Right lung (tissue), 10 donors: ENCODE data around the gene BET1. TPM values are rescaled to one million over a fixed set of nuclear protein-coding genes. Genes with fewer than 3 reads are reported as not detected.
"Not testable (repeated sequence)": the region's sequence is repeated elsewhere in the genome, so short reads cannot be mapped to it uniquely, and the experiment has no call there.

Source experiments
- DNase-seq, 2 donors: peaks; one replicate each; pipeline ENCODE4 v3.0.0-alpha.2; 2013
- long read RNA-seq, 8 donors: transcript quantifications; one replicate each; lab custom pipeline, GENCODE V29; 2026
- polyA plus RNA-seq, 5 donors: library from polyadenylated mRNA; unstranded; fragments of 120-200 nt; gene quantifications; one replicate each; pipeline versions ENCODE4 v1.2.1 to v1.2.3, GENCODE V29; 2013; ENCODE audit warnings: inconsistent platforms in 1 of 5, low replicate concordance in 1 of 5; ENCODE audit not compliant: insufficient read length in 5 of 5, insufficient read depth in 1 of 5

Gene BET1, protein sequence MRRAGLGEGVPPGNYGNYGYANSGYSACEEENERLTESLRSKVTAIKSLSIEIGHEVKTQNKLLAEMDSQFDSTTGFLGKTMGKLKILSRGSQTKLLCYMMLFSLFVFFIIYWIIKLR
- 10 to 100 TPM; 38.6 to 48.7 (median 47.9) TPM for polyA plus RNA-seq
- long read RNA-seq, donor 1, transcript BET1-204 (3 exons, 601 nt), result minor isoform, 13 of 52 reads
- long read RNA-seq, donor 1, transcript BET1-201 (4 exons, 1,504 nt), result major isoform, 31 of 52 reads
- long read RNA-seq, donor 1, partial matches to known transcripts, result 5 of 52 reads
- long read RNA-seq, donor 1, other reads (novel, unspliced or antisense), result 0 of 52 reads
- long read RNA-seq, donor 2, transcript BET1-201 (4 exons, 1,504 nt), result major isoform, 21 of 22 reads
- long read RNA-seq, donor 2, partial matches to known transcripts, result 0 of 22 reads
- long read RNA-seq, donor 2, other reads (novel, unspliced or antisense), result 0 of 22 reads
- long read RNA-seq, donor 3, transcript BET1-201 (4 exons, 1,504 nt), result major isoform, 27 of 31 reads
- long read RNA-seq, donor 3, partial matches to known transcripts, result 0 of 31 reads
- long read RNA-seq, donor 3, other reads (novel, unspliced or antisense), result 0 of 31 reads
- long read RNA-seq, donor 4, transcript BET1-201 (4 exons, 1,504 nt), result major isoform, 20 of 24 reads
- long read RNA-seq, donor 4, partial matches to known transcripts, result 0 of 24 reads
- long read RNA-seq, donor 4, other reads (novel, unspliced or antisense), result 0 of 24 reads
- long read RNA-seq, donor 5, transcript BET1-201 (4 exons, 1,504 nt), result major isoform, 47 of 70 reads
- long read RNA-seq, donor 5, transcript BET1-204 (3 exons, 601 nt), result minor isoform, 23 of 70 reads
- long read RNA-seq, donor 5, partial matches to known transcripts, result 0 of 70 reads
- long read RNA-seq, donor 5, other reads (novel, unspliced or antisense), result 0 of 70 reads
- long read RNA-seq, donor 6, transcript BET1-204 (3 exons, 601 nt), result minor isoform, 7 of 51 reads
- long read RNA-seq, donor 6, transcript BET1-201 (4 exons, 1,504 nt), result major isoform, 43 of 51 reads
- long read RNA-seq, donor 6, partial matches to known transcripts, result 0 of 51 reads
- long read RNA-seq, donor 6, other reads (novel, unspliced or antisense), result 0 of 51 reads
- long read RNA-seq, donor 7, transcript BET1-201 (4 exons, 1,504 nt), result major isoform, 30 of 33 reads
- long read RNA-seq, donor 7, partial matches to known transcripts, result 0 of 33 reads
- long read RNA-seq, donor 7, other reads (novel, unspliced or antisense), result 0 of 33 reads
- long read RNA-seq, donor 8, transcript BET1-201 (4 exons, 1,504 nt), result major isoform, 8 of 14 reads
- long read RNA-seq, donor 8, transcript BET1-204 (3 exons, 601 nt), result minor isoform, 6 of 14 reads
- long read RNA-seq, donor 8, partial matches to known transcripts, result 0 of 14 reads
- long read RNA-seq, donor 8, other reads (novel, unspliced or antisense), result 0 of 14 reads

DNA sequence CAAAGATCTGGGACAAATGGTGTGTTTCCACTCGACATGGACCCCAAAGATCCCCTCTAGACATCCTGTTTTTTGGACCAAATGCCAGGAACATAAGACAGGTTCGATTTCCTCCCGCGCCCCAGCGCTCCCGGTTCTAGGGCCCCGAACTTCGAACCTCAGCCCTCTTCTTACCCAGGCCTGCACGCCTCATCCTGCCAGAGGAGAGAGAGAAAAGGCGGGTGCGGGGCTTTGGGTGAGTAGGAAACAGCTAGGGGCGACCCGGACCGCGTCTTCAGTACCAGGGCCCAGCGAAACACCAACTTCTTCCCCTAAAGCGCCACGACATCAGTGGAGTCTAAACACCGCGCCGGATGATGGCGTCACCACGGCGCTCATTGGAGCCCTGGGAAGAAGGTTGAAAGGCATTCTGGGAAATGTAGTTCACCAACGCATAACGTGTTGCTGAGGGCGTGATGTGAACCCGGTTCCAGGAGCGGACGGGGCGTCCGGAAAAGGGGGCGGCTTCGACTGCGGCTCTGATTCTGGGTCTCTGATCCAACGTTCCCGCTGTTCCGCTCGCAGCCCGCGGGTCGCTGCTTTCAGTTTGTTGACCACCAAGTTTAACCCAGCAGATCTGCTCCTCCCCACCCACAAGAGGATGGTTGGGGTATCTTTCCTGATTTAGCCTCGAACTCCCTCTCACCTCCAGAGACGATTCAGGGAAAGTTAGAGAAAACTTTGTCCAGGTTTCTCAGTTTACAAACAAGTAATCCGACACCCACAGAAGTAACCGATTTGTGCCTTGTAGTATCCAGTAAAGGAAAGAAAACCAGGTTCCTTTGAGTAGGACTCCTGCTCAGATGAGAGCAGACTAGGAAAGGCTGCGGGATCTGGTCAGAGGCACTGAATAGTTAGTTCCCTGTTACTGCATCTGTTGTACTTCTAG is at the start of gene BET1:
Gene BET1, minus strand, starts transcription at position 332 of the 928 bp plus-strand sequence. Its CDS starts 139 bp downstream, at position 193.
- DNase-seq, result peak; percentile 96 to 97

DNA sequence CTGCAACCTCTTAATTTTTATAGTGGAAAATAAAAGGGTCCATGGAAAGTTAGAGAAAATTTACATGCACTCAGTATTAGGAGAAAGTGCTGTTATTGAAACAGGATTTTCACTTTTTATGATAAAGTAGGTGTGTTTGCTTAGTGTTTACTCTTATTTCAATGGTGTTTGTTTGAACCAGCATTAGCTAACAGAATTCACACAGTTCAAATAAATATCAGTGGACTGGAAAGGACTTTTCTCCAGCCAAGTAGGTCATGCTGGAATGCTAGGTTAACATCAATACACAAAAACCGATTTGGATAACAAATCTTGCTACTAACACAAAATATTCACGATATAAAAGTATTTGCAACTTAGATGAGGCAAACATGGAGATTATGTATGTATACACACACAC is 49.4 kb upstream of the BET1 start:
- DNase-seq, result no peak

DNA sequence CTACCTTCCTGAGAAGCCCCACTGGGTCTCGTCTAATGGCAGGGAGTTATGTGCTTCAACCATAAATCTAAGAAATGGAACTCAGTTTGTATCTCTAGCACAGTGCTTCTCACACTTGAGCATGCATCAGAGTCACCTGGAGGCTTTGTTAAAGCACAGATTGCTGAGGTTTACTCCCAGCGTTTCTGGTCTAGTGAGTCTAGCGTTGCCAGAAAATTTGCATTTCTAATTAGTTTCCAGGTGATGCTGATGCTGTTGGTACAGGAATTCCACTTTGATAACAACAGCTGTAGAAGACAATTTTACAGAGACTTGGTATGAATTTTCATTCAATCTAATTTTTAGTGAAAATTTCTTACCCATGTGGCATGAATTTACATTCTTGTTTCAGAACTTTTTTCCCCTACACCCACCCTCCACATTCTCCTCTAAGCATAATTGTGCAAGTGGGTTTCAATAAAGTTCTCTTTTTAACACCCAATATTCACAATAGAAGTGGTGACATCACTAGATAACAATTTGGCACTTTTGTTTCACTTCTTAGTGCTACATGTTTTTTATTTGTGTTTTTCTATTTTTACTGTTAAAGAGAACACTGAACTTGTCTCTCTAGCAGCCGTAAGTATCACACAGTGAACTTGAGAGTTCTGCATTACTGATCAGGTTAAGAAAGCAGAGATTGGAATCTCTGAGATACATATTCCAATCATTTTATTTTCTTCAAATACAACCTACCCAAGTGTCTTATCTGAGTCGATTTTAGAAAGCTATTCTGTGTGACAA is 48.4 kb upstream of the BET1 start:
- DNase-seq, result no peak

DNA sequence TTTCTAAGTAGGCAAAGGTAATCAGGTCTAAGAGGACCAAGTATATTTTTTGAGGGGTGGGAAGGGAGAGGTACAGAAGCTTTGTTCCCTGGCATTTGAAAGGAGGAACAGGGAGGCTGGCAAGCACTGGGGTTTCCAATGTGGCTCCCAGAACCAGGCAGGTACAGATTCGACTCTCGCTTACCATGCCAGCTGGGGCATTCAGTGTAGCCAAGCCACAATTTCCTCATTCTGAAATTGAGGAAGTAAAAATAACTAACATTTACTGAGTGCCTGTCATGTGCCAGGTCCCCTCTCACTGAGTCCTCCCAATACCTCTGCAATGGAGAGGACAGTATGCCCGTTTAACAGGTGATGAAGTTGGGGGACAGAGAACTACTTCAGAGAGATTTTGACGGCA is 45.9 kb upstream of the BET1 start:
- no peak for DNase-seq

DNA sequence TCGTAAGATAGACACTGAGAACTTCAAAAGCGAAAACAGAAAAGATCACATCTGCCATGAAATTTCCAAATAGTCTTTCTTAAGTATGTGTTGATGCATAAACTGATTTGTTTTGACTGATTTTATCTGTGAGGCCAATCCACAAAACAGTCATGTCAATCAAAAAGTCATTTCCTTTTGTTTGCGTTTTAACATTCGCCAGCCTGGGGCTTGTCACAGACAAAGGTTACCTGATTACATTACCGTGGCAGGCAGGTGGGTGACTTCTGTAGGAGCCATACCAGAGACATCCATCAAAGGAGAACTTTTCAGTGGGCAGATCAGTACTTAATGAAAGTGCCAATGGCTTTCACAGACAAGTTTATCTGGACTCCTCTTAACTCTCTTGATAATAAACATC is 45.5 kb upstream of the BET1 start:
- DNase-seq, result no peak

DNA sequence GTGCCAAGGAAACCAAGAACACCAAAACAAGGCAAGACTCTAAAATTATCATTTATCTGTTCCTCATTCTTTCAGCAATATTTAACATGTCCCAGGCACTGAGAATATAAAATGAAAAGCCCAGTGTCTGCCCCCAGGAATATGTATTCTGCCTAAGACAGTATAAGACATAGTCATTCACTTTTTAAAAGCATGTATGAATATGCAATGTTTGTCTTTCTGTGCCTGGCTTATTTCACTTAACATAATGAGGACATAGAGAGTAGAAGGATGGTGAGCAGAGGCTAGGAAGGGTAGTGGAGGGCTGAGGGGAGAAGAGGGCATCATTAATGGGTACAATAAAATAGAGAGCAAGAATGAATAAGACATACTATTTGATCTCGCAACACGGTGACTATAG is 44.6 kb upstream of the BET1 start:
- no peak for DNase-seq

DNA sequence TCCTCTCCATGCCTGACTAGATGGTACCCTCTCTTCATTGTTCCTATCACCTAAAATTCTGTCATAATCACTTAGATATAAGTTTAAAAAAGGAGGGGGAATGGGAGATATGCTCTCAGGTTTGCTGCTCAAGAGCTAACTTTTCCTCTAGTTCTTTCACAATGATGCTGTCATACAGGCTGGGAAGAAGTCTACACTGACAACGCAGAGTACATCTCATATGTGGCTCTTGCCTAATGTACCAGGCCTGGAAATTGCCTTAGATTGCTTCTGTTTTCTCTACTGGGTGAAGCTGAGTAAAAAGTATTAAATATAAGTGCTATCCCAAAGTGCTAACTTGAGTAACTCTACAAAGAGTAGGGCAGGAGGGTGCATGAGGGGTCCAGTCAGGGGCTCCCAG is 43.8 kb upstream of the BET1 start:
- DNase-seq, result no peak

DNA sequence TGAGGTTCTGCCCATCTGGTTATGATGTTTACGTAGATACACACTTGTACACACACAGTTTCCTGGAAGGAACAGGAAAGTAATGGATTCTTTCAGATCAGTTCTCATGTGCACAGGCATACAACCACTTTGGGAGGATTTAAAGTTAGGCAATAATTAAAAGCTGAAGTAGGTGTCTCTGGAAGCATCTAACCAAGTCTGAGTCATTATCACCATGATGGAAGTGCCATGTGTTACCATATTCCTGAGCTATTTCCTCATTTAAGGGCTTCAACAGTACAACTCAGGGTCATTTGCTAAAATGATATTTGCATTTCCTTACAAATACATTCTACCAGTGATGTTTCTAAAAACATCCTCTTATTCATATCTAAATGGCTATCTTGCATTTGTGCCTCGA is 41.4 kb upstream of the BET1 start:
- no peak for DNase-seq

DNA sequence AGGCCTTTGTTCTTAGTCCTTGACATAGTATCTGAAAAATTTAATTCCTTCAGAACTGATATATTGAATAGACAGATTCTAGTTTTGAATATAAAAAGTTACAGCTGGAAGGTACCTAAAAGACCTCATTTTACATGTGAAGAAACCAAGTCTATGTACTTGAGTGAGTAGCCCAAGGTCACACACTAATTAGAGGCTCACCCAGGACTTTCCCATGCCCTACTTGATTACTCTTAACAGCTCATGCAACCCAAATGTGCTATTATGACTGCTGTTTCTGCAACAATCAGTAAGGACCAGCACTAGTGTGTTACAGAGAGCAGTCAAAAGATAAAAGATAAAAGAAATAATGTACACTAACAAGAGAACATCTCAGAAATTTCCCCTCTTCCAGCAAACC is 40.7 kb upstream of the BET1 start:
- no peak for DNase-seq

DNA sequence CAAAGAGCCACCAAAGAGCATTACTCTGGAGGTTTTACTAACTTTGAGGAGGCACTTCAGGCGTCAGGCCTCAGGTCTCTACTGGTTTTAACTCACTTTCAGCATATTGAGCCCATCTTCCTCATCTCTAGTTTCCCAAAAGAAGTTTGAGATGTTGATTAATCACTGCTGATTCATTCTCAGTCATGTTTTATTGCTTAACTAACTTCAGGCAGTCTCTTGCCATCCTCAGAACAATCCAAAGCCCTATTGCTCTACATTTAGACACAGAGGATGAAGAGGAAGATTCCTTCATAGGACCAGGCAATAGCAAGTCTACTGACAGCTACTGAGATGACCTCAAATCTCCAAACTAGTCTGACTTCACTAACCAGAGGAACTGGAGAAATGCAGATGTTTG is 39.1 kb upstream of the BET1 start:
- no peak for DNase-seq

DNA sequence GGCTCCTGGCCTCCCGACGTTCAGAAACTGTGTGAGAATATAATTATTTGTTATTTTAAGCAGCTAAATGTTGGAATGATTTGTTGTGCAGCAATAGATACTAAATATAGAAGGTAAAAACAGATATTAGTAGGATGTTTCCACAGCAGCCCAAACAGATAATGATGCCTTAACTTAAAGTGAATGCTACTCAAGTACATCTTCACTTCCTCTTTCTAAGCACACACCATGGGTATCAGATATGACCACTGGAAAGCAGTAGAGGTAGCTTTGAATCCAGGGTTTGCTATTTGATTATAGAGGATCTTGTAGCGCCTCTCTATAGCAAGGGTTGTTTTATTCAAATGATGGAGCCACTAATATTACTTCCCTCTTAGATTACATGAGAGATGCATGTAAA is 38.2 kb upstream of the BET1 start:
- DNase-seq, result no peak

DNA sequence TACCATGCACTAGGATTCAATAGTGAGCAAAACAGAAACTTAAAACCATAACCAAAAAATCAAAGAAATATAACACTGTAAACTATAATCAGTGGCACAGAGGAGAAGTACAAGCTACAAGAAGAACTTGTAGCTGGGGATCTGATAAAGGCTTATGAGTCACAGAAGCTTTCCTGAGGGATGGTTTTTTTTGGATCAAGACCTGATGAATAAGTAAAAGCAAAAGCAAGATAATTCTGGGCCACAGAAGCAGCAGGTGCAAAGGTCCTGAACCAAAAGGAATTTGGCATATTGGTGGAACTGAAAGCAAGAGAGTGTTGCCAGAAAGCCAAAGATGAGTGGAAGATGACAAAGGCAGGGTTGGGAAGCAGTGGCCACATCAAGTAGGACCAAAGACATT is 37.4 kb upstream of the BET1 start:
- DNase-seq, result no peak

DNA sequence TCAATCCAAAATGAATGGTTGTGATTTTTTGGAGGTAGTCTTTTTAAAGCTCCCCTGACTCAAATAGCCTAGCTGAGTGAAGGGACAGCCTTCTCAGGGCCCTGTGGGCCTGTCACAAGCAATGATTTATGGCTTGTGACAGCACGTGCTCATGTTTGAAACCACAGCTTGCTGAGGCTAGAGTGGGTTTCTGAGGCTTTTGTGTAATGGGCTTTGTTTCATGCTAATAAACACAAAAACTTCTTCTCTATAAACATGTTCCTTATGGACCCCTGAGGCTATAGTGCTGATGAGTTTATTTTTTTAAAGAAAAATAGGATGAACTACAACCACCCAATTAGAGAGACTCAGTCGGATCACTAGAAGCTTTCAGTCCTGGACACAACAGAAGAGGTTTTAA is 36.1 kb upstream of the BET1 start:
- DNase-seq, result no peak

DNA sequence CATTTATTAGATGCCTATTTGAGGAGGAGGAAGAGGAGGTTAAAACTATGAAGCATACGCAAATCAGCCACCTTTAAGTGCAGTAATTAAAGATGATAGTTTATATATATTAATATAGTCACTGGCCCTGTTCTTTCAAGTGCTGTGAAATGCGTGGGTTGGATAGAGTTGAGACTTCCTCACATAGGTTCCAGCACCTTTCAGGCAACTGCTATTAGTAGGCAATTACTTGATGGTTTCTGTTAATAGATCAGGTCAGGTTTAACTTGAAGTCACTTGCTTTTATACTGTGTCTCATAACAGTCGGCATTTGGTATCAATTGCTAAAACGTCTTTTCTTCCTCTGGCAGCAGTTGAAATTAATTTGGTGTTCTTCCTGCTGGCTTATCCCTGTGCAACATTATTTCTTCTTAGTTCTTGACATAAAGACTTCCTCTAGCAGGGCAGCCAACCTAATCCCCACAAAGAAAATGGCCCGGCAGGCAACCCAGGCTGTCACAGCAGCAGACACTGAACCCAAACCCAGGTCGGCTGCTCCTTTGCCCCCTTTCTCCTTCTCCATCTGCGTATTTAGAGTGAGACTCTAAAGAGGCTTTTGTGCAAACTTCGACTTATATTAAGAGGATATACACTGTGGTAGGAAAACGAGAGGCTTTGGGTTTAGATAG is 35.3 kb upstream of the BET1 start:
- no peak for DNase-seq

DNA sequence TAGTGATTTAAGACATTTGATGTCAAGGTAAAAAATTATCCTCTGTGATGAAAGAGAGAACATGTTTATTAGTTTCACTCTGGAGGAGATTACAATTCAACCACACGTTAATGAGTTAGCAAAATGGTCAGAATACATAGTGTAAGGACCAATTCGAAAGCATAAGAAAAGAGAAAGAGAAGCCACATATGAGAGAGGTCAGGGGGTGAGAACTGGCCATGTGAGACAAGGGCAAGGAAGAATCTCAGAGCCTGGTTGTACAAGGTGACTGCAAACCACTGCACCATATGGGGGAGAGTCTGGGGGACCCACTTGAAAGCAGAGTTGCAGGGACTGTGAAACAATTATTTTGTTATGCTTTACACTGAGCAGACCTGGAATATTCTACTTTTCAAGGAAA is 27.7 kb upstream of the BET1 start:
- DNase-seq, result no peak

DNA sequence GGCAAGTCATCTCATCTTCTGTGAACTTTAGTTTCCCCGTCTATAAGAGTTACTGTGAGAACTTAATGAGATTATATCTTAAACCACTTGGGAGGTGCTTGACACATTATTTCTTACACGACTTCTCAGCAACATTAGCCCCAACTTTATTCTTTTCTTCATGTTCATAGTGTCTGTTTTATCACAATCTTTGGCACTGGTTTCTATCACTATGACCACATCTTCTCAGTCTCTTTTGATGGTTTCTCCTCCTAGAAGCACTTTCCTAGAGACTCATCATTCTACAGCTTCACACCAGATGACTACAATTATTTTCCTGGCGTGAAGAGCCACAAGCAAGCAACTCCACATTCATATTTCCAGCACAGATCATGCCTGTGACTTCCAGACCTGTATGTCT is 26.5 kb upstream of the BET1 start:
- DNase-seq, result no peak

DNA sequence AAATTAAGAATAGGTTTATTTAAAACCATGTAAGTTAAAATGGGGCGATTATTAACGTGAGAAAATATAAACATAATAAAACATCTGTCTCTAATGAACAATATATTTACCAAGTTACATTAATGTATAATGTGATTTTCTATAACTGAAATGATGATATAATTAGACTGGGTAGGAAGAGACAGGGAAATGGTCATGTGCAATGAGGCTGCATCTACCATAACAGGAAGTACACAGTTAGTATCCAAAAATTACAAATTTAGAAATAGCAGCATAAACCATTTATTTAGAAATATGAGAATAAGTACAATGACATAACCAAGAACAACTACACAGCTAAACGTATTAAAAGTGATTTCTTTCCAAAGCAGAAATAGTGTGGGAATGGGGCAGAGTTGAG is 25.8 kb upstream of the BET1 start:
- no peak for DNase-seq

DNA sequence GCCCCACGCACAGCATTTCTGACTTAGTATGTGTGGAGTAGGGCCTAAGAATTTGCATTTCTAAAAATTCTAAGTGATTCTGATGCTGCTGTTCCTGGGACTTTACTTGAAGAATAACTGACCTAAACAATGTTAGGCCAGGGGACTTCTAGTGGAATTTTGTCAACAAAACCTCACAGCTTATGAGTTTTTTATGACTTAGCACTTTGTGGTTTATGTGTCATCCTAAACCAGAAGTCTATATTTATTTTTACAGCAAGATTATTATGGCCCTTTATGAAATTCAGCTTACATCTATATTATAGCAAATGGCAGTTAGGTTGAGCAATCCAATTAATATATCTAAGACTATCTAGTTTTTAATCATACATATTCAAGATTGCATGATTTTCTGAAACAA is 24.6 kb upstream of the BET1 start:
- no peak for DNase-seq

DNA sequence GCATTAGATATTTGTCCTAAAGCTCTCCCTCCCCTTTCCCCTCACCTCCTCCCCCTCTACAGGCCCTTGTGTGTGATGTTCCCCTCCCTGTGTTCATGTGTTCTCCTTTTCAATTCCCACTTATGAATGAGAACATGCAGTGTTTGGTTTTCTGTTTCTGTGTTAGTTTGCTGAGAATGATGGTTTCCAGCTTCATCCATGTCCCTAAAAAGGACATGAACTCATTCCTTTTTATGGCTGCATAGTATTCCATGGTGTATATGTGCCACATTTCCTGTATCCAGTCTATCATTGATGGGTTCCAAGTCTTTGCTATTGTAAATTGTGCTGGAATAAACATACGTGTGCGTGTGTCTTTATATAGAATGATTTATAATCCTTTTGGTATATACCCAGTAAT is 22.5 kb upstream of the BET1 start:
- not testable (repeated sequence) for DNase-seq
